MM.1S (cell line): ENCODE results near the gene CAPZA2.

ENCODE experiments used
- DNase-seq: peaks from one replicate; pipeline ENCODE4 v3.0.0-alpha.2; 2015
- H2AFZ ChIP-seq: fragments of 300-600 bp; sonication (generic); 2 replicates; pipeline ENCODE4 v1.6.0; 2016; ENCODE audit warnings: antibody characterized with exemption, low read length
- H3F3A ChIP-seq: fragments of 300-600 bp; sonication (generic); 2 replicates; pipeline ENCODE4 v1.6.1; 2016; ENCODE audit warnings: mild to moderate bottlenecking, antibody characterized with exemption, low read length, moderate library complexity, mixed read lengths; ENCODE audit not compliant: insufficient read depth
- H3K27ac ChIP-seq: fragments of 300-600 bp; sonication (generic); 2 replicates; pipeline ENCODE4 v1.5.1; 2016; ENCODE audit warnings: mild to moderate bottlenecking, low read length
- H3K27me3 ChIP-seq: fragments of 300-600 bp; sonication (generic); replicated peaks from 2 replicates; pipeline ENCODE4 v1.6.0; 2016; ENCODE audit warnings: low read length; ENCODE audit not compliant: insufficient read depth
- H3K36me3 ChIP-seq: fragments of 300-600 bp; sonication (generic); replicated peaks from 2 replicates; pipeline ENCODE4 v1.6.1; 2016; ENCODE audit warnings: mild to moderate bottlenecking, low read length, mixed read lengths; ENCODE audit not compliant: insufficient read depth
- H3K4me1 ChIP-seq: fragments of 300-600 bp; sonication (generic); 2 replicates; pipeline ENCODE4 v1.6.1; 2016; ENCODE audit warnings: low read length, mixed read lengths
- H3K4me2 ChIP-seq: fragments of 300-600 bp; sonication (generic); 2 replicates; pipeline ENCODE4 v1.6.0; 2016; ENCODE audit warnings: low read depth, low read length
- H3K4me3 ChIP-seq: fragments of 300-600 bp; sonication (generic); 2 replicates; pipeline ENCODE4 v1.5.1; 2016; ENCODE audit warnings: low read length, mixed read lengths
- H3K79me2 ChIP-seq: fragments of 300-600 bp; sonication (generic); 2 replicates; pipeline ENCODE4 v1.6.1; 2016; ENCODE audit warnings: mixed run types, low read length, mixed read lengths
- H3K9ac ChIP-seq: fragments of 300-600 bp; sonication (generic); 2 replicates; pipeline ENCODE4 v1.6.1; 2016; ENCODE audit warnings: low read length, mixed read lengths
- H3K9me2 ChIP-seq: fragments of 300-600 bp; sonication (generic); replicated peaks from 2 replicates; pipeline ENCODE4 v1.6.1; 2016; ENCODE audit warnings: mild to moderate bottlenecking, low read length, mixed read lengths; ENCODE audit not compliant: insufficient read depth
- H3K9me3 ChIP-seq: fragments of 300-600 bp; sonication (generic); replicated peaks from 2 replicates; pipeline ENCODE4 v1.6.1; 2016; ENCODE audit warnings: mild to moderate bottlenecking, low read length, mixed read lengths; ENCODE audit not compliant: insufficient read depth
- H4K20me1 ChIP-seq: fragments of 300-600 bp; sonication (generic); 2 replicates; pipeline ENCODE4 v1.6.1; 2016; ENCODE audit warnings: mild to moderate bottlenecking, low read length, moderate library complexity, mixed read lengths; ENCODE audit not compliant: insufficient read depth
- CTCF ChIP-seq: fragments of 300-600 bp; sonication (generic); IDR thresholded peaks from 2 replicates; pipeline ENCODE4 v1.5.1; 2016; ENCODE audit warnings: antibody characterized with exemption, low read length, mixed read lengths
- EZH2 ChIP-seq: fragments of 300-600 bp; sonication (generic); optimal IDR thresholded peaks from 2 replicates; pipeline ENCODE3; 2017; ENCODE audit warnings: low read depth, mild to moderate bottlenecking, antibody characterized with exemption, low read length, mixed read lengths
- EZH2phosphoT487 ChIP-seq: fragments of 300-600 bp; sonication (generic); IDR thresholded peaks from 2 replicates; pipeline ENCODE4 v1.6.1; 2018; ENCODE audit warnings: antibody characterized with exemption, low read length

Gene CAPZA2

GRCh38 chr7:116920359-116920758 is 58.0 kb downstream of the CAPZA2 start:
- H3K4me3 ChIP-seq, result no peak overlapping the region

GRCh38 chr7:116922545-116922944 is 60.2 kb downstream of the CAPZA2 start:
- Histone ChIP-seq H3K27me3 (no peaks in the 10 kb centered on the region), H3K79me2 (no peaks in the 10 kb centered on the region), H3K4me2 (no peak overlapping the region), H3K9me3 (no peaks in the 10 kb centered on the region), H2AFZ (no peak overlapping the region), H4K20me1 (no peaks in the 10 kb centered on the region), H3K4me3 (no peak overlapping the region), H3K27ac (no peak overlapping the region), H3K4me1 (no peaks in the 10 kb centered on the region), H3K9ac (no peak overlapping the region), H3K36me3 (peaks cover 3% of the 10 kb centered on the region; the same call in 1 of the 2 replicates), H3K9me2 (no peaks in the 10 kb centered on the region), H3F3A (no peaks in the 10 kb centered on the region)
- TF ChIP-seq CTCF (no peak), EZH2 (no peak), EZH2phosphoT487 (no peak)
- DNase-seq, result no peak

More at GRCh38 chr7:116920359-116920758, 58.0 kb downstream of the CAPZA2 start:
- no peak for DNase-seq
- Histone ChIP-seq H3F3A (no peaks in the 10 kb centered on the region), H3K36me3 (peaks cover 14% of the 10 kb centered on the region; the same call in 1 of the 2 replicates), H2AFZ (no peak overlapping the region), H3K4me1 (no peaks in the 10 kb centered on the region), H3K9ac (no peak overlapping the region), H4K20me1 (no peaks in the 10 kb centered on the region), H3K4me2 (no peak overlapping the region), H3K9me3 (no peaks in the 10 kb centered on the region), H3K27me3 (no peaks in the 10 kb centered on the region), H3K27ac (no peak overlapping the region), H3K79me2 (no peaks in the 10 kb centered on the region), H3K9me2 (no peaks in the 10 kb centered on the region)
- TF ChIP-seq EZH2 (no peak), CTCF (no peak), EZH2phosphoT487 (no peak)

- no peaks in the 10 kb centered on the region for H4K20me1 ChIP-seq
- H3K9ac ChIP-seq, result no peak overlapping the region
- no peak overlapping the region for H2AFZ ChIP-seq
- H3K36me3 ChIP-seq, result no peaks in the 10 kb centered on the region
- H3K9me2 ChIP-seq, result no peaks in the 10 kb centered on the region
- H3K4me3 ChIP-seq, result no peak overlapping the region
- H3K4me1 ChIP-seq, result no peaks in the 10 kb centered on the region
- no peak overlapping the region for H3K27ac ChIP-seq
- TF ChIP-seq EZH2phosphoT487 (no peak), EZH2 (no peak), CTCF (no peak)
- no peak overlapping the region for H3K4me2 ChIP-seq
- no peaks in the 10 kb centered on the region for H3K79me2 ChIP-seq
- no peaks in the 10 kb centered on the region for H3K27me3 ChIP-seq
- H3K9me3 ChIP-seq, result no peaks in the 10 kb centered on the region
- DNase-seq, result no peak
- H3F3A ChIP-seq, result no peaks in the 10 kb centered on the region
Measured at GRCh38 chr7:116924741-116925140, 62.4 kb downstream of the CAPZA2 start.
